ENCODE measurements around the gene MAPK12. TPM values are rescaled to one million over a fixed set of nuclear protein-coding genes. Genes with fewer than 3 reads are reported as not detected.

MAPK12 gene
- total and polyA plus RNA-seq, 10 of the 15 experiments (the other 5 are each of a cell fraction or from before 2014, with no cell fraction given) = 1.1 to 38.9 (median 16.3) TPM

GRCh38 chr22:50280022-50280707 is 18.7 kb upstream of the MAPK12 start:
- ChIA-PET RAD21 (ENCODE audit: unreplicated experiment) (interaction anchor here (0.6 to 0.9 kb wide), 2 partner anchors 26 to 35 kb away, joined by 3 read pairs; no protein-coding TSS in a partner anchor), CTCF (interaction anchor here (1.6 kb wide), 1 partner anchor 46 kb away, joined by 3 read pairs; no protein-coding TSS in a partner anchor), POLR2A (no interaction called here), SMC1A (ENCODE audit: uncharacterized antibody, unreplicated experiment) (no interaction called here)
- Histone ChIP-seq H3K27me3 (replicated peaks in 1 of 2; ENCODE audit: control insufficient read depth in 2 of 2, insufficient read depth in 2 of 2, low read length in 1 of 2) (no peaks in the 10 kb centered on the region), H3K79me2 (ENCODE audit: control insufficient read depth, insufficient read depth, low read length) (no peaks in the 10 kb centered on the region), H3K9me3 (replicated peaks; ENCODE audit: control insufficient read depth, insufficient read depth, low read length) (no peaks in the 10 kb centered on the region), H3K9ac (ENCODE audit: control insufficient read depth, insufficient read depth, low read length) (no peak overlapping the region), H4K20me1 (ENCODE audit: control insufficient read depth, insufficient read depth) (no peaks in the 10 kb centered on the region), H3K36me3 (ENCODE audit: control insufficient read depth in 2 of 2, insufficient read depth in 2 of 2, low read length in 1 of 2) (peaks cover 0 to 45% of the 10 kb centered on the region in 2 experiments; a peak in 3 of 4 replicates), H3K4me1 (ENCODE audit: control insufficient read depth, insufficient read depth, low read length) (no peaks in the 10 kb centered on the region), H3K27ac (ENCODE audit: control insufficient read depth, insufficient read depth) (no peak overlapping the region), H3K4me2 (ENCODE audit: control insufficient read depth, insufficient read depth) (no peak overlapping the region), H2AFZ (ENCODE audit: control insufficient read depth, low read depth, low read length) (no peak overlapping the region), H3K4me3 (no peak overlapping the region)
- no peak for ATAC-seq
- TF ChIP-seq E2F8 (IDR thresholded peaks at IDR 0.05; ENCODE audit: low read depth, partially characterized antibody) (no peak), EP300 (IDR thresholded peaks at IDR 0.05; ENCODE audit: borderline replicate concordance in 1 of 2, control insufficient read depth in 1 of 2, low read depth in 2 of 2, low read length in 2 of 2) (no peak), ZZZ3 (IDR thresholded peaks at IDR 0.05; ENCODE audit: control insufficient read depth, insufficient read length, low read depth) (no peak), JUND (IDR thresholded peaks at IDR 0.05; ENCODE audit: low read depth, low read length) (no peak), ATF3 (IDR thresholded peaks at IDR 0.05; ENCODE audit: borderline replicate concordance, extremely low read depth, low read depth, low read length) (no peak), SIN3A (IDR thresholded peaks at IDR 0.05; ENCODE audit: low read depth, low read length) (no peak), RAD21 (IDR thresholded peaks at IDR 0.05; ENCODE audit: insufficient read depth, low read depth, low read length) (no peak), RUNX3 (IDR thresholded peaks at IDR 0.05; ENCODE audit: low read length) (no peak), BHLHE40 (IDR thresholded peaks at IDR 0.05; ENCODE audit: borderline replicate concordance in 1 of 2, low read depth in 2 of 2, low read length in 1 of 2) (no peak), ESRRA (IDR thresholded peaks at IDR 0.05; ENCODE audit: low read length) (no peak), MEF2B (IDR thresholded peaks at IDR 0.05; ENCODE audit: partially characterized antibody, poor library complexity, severe bottlenecking) (no peak), POLR2AphosphoS5 (IDR thresholded peaks at IDR 0.05; ENCODE audit: low read length) (no peak; the same call in 1 of the 2 replicates), LARP7 (IDR thresholded peaks at IDR 0.05) (no peak), MYB (IDR thresholded peaks at IDR 0.05; ENCODE audit: borderline replicate concordance, low read depth, low read length) (no peak), ZNF274 (IDR thresholded peaks at IDR 0.05; ENCODE audit: insufficient read depth, insufficient read length) (no peak), PML (IDR thresholded peaks at IDR 0.05; ENCODE audit: low read length) (no peak), NKRF (conservative IDR thresholded peaks at IDR 0.05) (no peak), POLR2AphosphoS2 (IDR thresholded peaks at IDR 0.05; ENCODE audit: low read depth, low read length) (no peak)
- no TSS peak for BruUV-seq (replicated peaks)
- FAIRE-seq = no peak
- WGBS (ENCODE audit: insufficient coverage, insufficient replicate concordance, low lambda C conversion rate, missing lambda C conversion rate) = 89% methylated on average over 13 of the region's 38 CpGs
- intact Hi-C loops (cut with micrococcal nuclease; ENCODE audit: unreplicated experiment) = no loop called here
- no peak for DNase-seq (ENCODE audit: low read depth, low spot score)
- in situ Hi-C loops (cut with MboI) = no loop called here
